OCI-LY3 (cell line): ENCODE data around the gene APOL4.

ENCODE experiments used
- H2AFZ ChIP-seq: fragments of 200-600, 300-600 bp; shearing (Covaris generic); 2 replicates; pipeline ENCODE4 v1.6.0; 2014; ENCODE audit warnings: antibody characterized with exemption, low read depth, low read length
- H3K27ac ChIP-seq: fragments of 200-600, 300-600 bp; sonication (generic); 2 replicates; pipeline ENCODE4 v1.5.1; 2014; ENCODE audit warnings: mild to moderate bottlenecking, low read length, moderate library complexity, mixed read lengths
- H3K27me3 ChIP-seq: fragments of 200-600, 300-600 bp; sonication (generic); 2 replicates; pipeline ENCODE4 v1.6.1; 2014; ENCODE audit warnings: low read depth, low read length, mixed read lengths
- H3K36me3 ChIP-seq: fragments of 200-600, 300-600 bp; sonication (generic); replicated peaks from 2 replicates; pipeline ENCODE3; 2014; ENCODE audit warnings: low read depth, low read length, mixed read lengths
- H3K4me1 ChIP-seq: fragments of 300-600, 200-600 bp; sonication (generic); 2 replicates; pipeline ENCODE4 v1.6.1; 2014; ENCODE audit warnings: low read length, mixed read lengths
- H3K4me2 ChIP-seq: fragments of 200-600, 300-600 bp; sonication (generic); 2 replicates; pipeline ENCODE4 v1.6.1; 2014; ENCODE audit warnings: low read length, mixed read lengths
- H3K4me3 ChIP-seq: fragments of 300-600, 200-600 bp; sonication (generic); 2 replicates; pipeline ENCODE4 v1.5.1; 2014; ENCODE audit warnings: antibody characterized with exemption, mild to moderate bottlenecking, low read length, moderate library complexity
- H3K79me2 ChIP-seq: fragments of 300-600, 200-600 bp; shearing (Covaris generic); 2 replicates; pipeline ENCODE4 v1.6.1; 2014; ENCODE audit warnings: mild to moderate bottlenecking, low read length, mixed read lengths
- H3K9ac ChIP-seq: fragments of 300-600, 200-600 bp; shearing (Covaris generic); 2 replicates; pipeline ENCODE4 v1.6.0; 2014; ENCODE audit warnings: mild to moderate bottlenecking, low read length, moderate library complexity
- H3K9me3 ChIP-seq: fragments of 200-600, 300-600 bp; shearing (Covaris generic); 2 replicates; pipeline ENCODE4 v1.6.1; 2014; ENCODE audit warnings: low read length, mixed read lengths; ENCODE audit not compliant: insufficient read depth
- H4K20me1 ChIP-seq: fragments of 200-600, 300-600 bp; sonication (generic); 2 replicates; pipeline ENCODE4 v1.6.1; 2016; ENCODE audit warnings: low read length, mixed read lengths; ENCODE audit not compliant: insufficient read depth
- CTCF ChIP-seq: fragments of 200-600, 300-600 bp; sonication (generic); IDR thresholded peaks from 2 replicates; pipeline ENCODE4 v1.5.1; 2014; ENCODE audit warnings: antibody characterized with exemption, low read length, low read depth
- EZH2phosphoT487 ChIP-seq: fragments of 200-600 bp; shearing (Covaris generic); IDR thresholded peaks from 2 replicates; pipeline ENCODE4 v1.6.1; 2018; ENCODE audit warnings: antibody characterized with exemption, mixed run types, low read depth

APOL4 gene

DNA sequence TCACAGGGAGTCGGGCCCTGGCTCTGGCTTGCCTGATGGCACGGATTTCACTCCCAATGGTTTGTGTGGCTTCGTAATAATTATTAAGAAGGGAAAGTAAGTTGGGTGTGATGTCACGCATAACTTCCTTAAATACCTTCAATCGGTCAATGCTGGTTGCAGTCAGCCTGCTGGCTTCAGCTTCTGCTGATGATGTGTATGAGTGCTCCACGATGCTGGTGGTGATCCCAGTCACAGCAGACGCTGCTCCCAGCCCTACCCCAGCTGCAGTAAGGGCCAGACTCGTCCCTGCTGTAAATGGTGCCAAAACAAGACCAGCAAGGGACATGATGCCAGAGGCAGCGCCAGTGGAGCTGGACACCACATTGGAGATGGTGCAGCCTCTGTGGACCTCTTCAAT lies 60.1 kb downstream of the APOL4 start:
- TF ChIP-seq EZH2phosphoT487 (no peak), CTCF (no peak)
- no peaks in the 10 kb centered on the region for H4K20me1 ChIP-seq
- H3K79me2 ChIP-seq, result no peaks in the 10 kb centered on the region
- no peak overlapping the region for H3K9ac ChIP-seq
- no peak overlapping the region for H3K27ac ChIP-seq
- H3K9me3 ChIP-seq, result no peaks in the 10 kb centered on the region
- H3K27me3 ChIP-seq, result peaks cover 28% of the 10 kb centered on the region
- H3K4me1 ChIP-seq, result no peaks in the 10 kb centered on the region
- H3K36me3 ChIP-seq, result no peaks in the 10 kb centered on the region
- H3K4me3 ChIP-seq, result no peak overlapping the region
- H2AFZ ChIP-seq, result no peak overlapping the region
- H3K4me2 ChIP-seq, result no peak overlapping the region
